GM18951 (cell line): ENCODE data around the gene SARDH.
A peak's percentile ranks its signal among the peaks of the same experiment; 100 is the strongest.

Experiments used
- POLR2A ChIP-seq: IDR thresholded peaks from 4 replicates; pipeline ENCODE4 v1.6.1; 2011; ENCODE audit warnings: mild to moderate bottlenecking; ENCODE audit not compliant: insufficient read length, insufficient read depth; ENCODE audit errors: extremely low read depth
- in situ Hi-C: fragments of 300-500 bp; cut with MboI; formaldehyde crosslinking; loops from one replicate; pipeline ENCODE4 v1.12.0; 2022; ENCODE audit warnings: low sequenced_read_pairs, mixed read lengths, inconsistent platforms; ENCODE audit not compliant: unreplicated experiment

The SARDH gene

GRCh38 chr9:133737774-133738639 is at the start of gene SARDH:
TSS of gene SARDH (minus strand) at chr9:133738352. CDS start at chr9:133734173, 4,179 bp downstream.
- no peak for TF ChIP-seq POLR2A
- in situ Hi-C loops = no loop called here

- in situ Hi-C loops = no loop called here
- peak; percentile 7 for TF ChIP-seq POLR2A
Observed at GRCh38 chr9:133787754-133788025, 49.5 kb upstream of the SARDH start.

GRCh38 chr9:133786907-133787753 is 49.0 kb upstream of the SARDH start:
- in situ Hi-C loops = no loop called here

GRCh38 chr9:133786371-133786753 is 48.2 kb upstream of the SARDH start:
- in situ Hi-C loops = no loop called here
- no peak for TF ChIP-seq POLR2A

More at GRCh38 chr9:133786907-133787753, 49.0 kb upstream of the SARDH start:
- TF ChIP-seq POLR2A = peak; percentile 32

GRCh38 chr9:133785753-133786370 is 47.7 kb upstream of the SARDH start:
- TF ChIP-seq POLR2A = no peak
- in situ Hi-C loops = no loop called here

GRCh38 chr9:133784731-133785561 is 46.8 kb upstream of the SARDH start:
- in situ Hi-C loops = no loop called here
- no peak for TF ChIP-seq POLR2A

GRCh38 chr9:133783331-133783731 is 45.2 kb upstream of the SARDH start:
- in situ Hi-C loops = no loop called here
- no peak for TF ChIP-seq POLR2A

- in situ Hi-C loops = no loop called here
- TF ChIP-seq POLR2A = no peak
Observed at GRCh38 chr9:133782157-133783130, 44.3 kb upstream of the SARDH start.

- in situ Hi-C loops = no loop called here
Observed at GRCh38 chr9:133781828-133782135, 43.6 kb upstream of the SARDH start.

GRCh38 chr9:133780962-133781827 is 43.0 kb upstream of the SARDH start:
- TF ChIP-seq POLR2A = no peak

More at GRCh38 chr9:133781828-133782135, 43.6 kb upstream of the SARDH start:
- TF ChIP-seq POLR2A = no peak

GRCh38 chr9:133780404-133780945 is 42.3 kb upstream of the SARDH start:
- TF ChIP-seq POLR2A = no peak
- in situ Hi-C loops = no loop called here

More at GRCh38 chr9:133780962-133781827, 43.0 kb upstream of the SARDH start:
- in situ Hi-C loops = no loop called here
